HG03442 (cell line): Measurements from ENCODE around the gene CBX7.
A peak's percentile ranks its signal among the peaks of the same experiment; 100 is the strongest.

Experiments used
- ATAC-seq: cut with Tn5 transposase; IDR thresholded peaks from one replicate; pipeline ENCODE4 v1.9.1; 2021; ENCODE audit warnings: mild to moderate bottlenecking, moderate library complexity; ENCODE audit not compliant: unreplicated experiment

The CBX7 gene

DNA sequence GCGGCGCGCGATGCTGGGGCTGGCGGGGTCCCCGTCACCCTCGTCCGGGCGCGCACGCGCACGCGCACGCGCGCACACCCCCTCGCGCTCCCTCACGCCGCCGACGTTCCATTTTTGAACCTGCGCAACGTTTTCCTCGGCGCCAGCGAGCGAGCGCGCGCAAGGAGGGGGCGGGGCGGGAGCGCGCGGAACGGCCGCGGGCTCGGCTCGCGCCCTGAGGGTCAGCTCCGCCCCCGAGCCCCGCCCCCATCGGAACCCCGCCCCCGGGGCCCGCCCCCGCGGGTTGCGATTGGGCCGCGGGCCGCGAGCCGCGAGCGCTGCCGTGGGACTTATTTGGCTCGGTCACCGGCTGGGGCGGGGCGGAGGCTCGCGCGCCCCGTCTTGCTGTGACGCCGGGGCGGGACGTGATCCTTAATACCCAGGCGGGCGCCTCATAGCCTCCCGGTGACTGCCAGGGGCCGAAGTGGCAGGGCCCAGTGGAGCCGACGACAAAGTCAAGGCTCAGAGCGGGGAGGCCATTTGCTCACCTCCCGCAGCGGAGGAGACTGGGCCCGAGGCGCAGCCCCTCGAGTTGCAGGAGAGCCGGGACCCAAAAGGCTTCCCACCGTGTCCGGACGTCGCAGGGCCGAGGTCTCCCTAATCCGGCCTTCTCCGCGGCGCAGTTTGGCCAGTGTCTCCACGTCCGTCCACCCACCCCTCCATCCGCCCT lies at the start of gene CBX7:
Gene CBX7, minus strand, starts transcription at position 170 of the 709 bp plus-strand sequence. CDS start 236 bp downstream, outside the sequence.
- peak; percentile 65 for ATAC-seq

DNA sequence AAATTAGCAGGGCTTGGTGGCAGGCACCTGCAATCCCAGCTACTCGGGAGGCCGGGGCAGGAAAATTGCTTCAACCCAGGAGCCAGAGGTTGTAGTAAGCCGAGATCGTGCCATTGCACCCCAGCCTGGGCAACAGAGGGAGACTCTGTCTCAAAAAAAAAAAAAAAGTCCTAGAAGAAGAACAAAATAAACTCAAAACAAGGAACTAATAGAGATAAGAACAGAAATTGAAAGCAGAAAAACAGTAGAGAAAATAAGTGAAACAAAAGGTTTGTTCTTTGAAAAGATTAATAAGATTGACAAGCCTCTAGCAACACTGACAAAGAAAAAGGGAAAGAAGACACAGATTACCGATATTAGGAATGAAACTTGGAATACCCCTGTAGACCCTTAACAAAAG lies 45.1 kb upstream of the CBX7 start:
- no peak for ATAC-seq

DNA sequence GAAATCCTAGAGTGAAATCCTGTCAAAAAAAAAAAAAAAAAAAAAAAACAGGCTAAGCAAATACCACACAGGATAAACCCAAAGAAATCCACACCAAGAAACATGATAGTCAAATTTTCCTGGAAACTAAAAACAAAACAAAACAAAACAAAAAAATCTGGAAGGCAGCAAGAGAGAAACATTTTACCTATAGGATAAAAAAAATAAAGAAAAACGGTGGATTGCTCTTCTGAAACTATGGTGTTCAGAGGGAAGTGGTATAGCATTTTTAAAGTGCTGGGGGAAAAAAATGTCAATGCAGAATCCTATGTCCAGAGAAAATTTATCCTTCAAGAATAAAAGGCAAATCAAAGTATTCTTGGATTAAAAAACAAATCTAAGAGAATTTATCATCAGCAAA lies 41.6 kb upstream of the CBX7 start:
- no peak for ATAC-seq

DNA sequence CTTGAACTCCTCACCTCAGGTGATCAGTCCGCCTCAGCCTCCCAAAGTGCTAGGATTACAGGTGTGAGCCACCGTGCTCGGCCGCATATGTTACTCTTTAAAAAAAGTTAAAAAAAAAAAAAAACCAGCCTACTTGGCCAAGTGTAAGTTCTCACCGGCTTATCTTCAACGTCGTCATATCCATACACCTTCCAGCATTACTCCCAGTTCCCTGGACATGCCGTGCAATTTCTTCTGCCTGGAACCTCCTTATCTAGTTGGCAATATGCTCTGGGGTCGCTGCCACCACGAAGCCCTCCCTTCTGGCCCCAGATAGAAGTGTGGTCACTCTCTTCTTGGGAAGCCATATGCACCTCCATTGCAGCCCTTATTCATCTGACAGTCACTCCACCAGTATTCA lies 36.3 kb upstream of the CBX7 start:
- no peak for ATAC-seq

DNA sequence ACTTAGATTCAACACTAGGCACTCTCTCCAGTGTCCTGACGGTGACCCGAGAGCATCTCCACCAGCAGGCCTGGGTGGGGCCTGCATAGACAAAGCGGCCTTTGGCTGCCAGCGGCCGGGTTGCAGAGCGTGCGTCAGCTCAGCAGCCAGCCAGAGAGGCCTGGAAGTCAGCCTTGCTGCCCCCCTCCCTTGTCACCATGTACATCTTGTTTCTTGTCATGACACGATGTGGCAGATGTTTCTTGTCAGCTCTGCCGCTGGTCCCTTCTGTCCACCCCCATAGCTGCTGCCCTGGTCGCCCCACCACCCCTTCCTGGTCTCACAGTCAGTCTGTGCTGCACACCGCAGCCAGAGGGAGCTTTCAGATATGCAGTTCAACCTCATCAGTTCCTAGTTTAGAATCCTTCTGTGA lies 33.1 kb upstream of the CBX7 start:
- ATAC-seq: no peak

DNA sequence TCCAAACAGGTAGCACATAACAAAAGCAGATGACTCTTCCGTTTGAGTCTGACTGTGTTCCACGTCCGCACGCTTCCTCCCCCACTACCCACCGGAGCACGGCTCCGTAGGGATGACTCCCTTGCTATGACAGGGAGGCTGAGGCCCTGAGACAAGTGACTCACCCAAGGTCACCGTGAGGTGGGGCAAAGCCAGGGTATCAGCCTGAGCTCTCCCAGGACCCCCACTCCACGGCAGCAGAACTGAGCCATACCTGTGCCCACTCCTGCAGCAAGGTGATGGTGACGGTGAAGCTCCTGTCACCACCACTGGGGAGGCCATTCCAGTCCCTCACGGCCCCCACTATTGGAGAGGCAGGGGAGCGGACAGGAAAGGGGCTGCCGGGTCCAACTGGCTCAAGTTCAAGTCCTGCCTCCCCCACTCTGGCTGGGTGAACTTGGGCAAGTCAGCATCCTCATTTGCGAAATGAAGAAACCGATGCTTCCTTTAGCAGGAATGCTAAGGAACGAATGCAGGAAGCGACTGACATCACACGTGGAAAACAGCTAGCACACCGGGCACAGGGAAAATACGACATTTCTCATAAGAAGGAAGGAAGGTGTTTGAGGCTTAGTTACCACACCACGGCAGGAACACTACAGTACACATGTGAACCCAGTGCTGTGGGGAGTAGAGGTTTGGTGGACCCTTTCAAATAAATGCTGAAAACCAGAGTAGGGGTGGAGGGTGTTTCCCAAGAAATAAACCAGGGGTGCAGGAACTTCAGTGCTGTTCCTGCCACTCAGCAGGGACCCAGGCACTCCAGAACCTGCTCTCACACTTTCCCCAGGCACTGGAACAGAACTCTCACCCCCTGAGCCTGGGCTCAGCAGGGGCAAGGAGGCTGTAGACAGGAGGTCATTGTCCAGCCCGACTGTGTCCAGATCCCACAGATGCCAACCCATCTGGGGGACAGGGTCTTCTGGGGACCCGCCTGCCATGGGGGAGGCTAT lies 32.4 kb upstream of the CBX7 start:
- no peak for ATAC-seq

DNA sequence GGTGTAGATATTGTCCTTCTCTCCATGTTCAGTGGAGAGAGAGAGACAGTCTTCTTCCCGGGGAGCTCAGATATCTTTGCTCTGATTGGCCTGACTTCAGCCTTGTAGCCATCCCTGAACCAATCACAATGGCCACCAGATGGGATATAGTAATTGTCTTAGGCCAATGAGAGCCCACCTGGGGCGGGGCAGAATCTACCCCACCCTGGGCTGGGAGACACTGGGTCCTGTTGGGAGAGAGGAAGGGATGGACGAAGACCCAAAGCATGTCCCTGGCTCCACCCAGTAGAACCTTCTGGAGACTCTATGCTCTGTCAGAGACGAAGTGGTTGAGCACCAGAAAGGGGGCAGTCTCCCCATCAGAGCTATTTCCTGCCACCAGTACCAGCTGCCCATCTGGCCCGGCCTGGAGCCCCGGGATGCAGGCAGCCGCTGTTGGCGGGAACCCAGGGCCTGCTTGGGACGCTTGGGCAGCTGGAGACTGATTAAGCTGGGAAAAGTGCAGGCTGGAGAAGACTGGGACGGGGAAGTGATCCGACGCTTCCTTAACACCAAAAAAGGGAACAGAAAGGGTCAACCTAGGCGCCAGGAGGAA lies 31.6 kb upstream of the CBX7 start:
- no peak for ATAC-seq

DNA sequence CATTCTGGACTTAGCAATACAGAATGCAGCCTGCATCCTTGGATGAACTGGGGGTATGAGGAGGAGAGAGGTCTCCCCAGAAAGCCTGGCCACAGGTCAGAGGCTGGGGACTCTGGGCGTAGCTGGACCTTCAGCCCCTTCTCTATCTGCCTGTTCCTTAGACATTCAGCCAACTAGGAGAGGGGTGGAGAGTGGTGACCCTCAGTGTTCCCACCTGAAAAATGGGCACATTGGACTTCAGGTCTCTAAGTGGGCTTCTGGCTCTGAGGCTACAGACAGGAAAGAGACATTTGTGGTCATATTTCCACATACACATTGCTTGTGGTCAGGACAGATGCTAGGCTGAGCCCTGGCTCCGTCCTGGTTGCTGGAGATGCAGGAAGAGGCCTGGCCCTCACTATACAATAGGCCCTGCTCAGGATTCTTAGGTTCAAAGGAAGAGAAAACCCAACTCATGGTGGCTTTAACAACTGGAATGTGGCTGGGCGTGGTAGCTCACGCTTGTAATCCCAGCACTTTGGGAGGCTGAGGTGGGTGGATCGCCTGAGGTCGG lies 30.1 kb upstream of the CBX7 start:
- ATAC-seq: no peak

DNA sequence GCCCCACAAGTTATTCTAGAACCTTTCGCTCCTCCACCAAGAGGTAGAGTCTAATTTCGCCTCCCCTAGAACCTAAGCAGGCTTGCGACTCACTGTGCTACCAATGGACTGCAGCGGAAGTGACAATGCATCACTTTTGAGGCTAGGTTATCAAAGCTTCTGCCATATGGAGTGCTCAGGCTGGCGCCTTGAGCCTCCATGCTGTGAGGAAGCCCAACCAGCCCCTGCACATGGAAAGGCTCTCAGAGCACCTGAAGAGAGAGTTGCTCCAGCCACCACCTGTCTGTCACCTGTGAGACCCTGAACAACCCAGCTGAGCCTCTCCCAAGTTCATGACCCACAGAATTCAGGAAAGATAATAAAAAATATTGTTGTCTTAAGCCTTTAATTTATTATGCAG lies 29.3 kb upstream of the CBX7 start:
- no peak for ATAC-seq

DNA sequence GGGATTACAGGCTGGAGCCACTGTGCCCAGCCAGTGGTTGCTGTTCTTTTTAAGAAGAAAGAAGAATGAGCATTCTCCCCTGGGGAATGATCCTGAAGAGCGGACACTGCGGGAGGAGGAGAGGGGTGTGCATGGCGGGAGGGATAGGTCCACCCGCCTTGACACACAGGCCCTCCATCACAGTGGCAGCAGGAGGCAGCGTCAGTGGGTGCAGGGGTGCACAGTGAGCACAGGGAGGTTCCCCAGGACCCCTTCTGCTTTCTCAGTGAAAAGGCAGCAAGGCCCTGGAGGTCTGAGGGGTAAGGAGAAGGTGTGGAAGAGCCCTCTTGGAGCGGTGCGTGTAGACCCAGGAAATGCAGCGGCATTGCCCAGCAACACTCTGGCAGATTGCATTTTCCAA lies 28.9 kb upstream of the CBX7 start:
- ATAC-seq: no peak

DNA sequence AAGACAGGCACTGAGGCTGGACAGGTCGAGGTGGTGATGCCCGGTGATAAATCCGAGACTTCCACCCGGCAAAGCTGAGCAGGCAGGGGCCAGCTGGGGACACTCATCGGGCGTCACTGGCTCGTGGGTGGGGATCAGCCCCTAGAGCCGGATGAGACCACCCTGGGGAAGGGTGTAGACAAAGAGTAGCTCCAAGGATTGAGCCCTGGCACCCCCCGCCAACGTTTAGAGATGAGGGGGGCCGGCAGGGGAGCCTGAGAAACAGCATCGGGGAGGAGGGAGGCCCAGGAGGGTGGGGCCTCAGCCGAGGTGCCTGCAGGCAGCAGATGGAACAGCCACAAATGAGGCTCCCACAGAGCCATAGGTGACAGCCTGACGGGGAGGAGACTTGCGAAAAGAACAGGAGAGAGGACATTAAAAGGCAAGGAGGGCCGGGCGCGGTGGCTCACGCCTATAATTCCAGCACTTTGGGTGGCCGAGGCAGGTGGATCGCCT lies 27.4 kb upstream of the CBX7 start:
- no peak for ATAC-seq

DNA sequence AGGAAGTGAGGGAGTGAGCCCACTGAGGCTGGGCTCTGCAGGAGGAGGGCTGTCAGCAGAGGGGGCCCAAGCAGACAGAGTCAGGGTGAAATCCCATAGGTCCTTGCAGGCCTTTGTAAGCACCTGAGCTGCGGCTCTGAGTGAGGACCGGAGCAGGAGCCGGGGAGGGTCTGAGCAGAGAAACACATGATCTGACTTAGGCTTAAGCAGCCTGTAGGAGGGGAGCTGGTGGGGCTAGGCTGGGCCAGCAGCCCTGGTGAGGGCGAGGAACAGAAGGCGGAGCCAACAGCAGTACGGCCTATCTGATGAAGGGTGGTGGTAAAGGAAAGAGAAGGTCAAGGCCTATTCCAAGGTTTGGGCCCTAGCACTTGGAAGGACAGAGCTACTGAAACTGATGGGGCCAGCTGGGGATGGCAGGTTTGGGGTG lies 26.9 kb upstream of the CBX7 start:
- ATAC-seq: no peak

DNA sequence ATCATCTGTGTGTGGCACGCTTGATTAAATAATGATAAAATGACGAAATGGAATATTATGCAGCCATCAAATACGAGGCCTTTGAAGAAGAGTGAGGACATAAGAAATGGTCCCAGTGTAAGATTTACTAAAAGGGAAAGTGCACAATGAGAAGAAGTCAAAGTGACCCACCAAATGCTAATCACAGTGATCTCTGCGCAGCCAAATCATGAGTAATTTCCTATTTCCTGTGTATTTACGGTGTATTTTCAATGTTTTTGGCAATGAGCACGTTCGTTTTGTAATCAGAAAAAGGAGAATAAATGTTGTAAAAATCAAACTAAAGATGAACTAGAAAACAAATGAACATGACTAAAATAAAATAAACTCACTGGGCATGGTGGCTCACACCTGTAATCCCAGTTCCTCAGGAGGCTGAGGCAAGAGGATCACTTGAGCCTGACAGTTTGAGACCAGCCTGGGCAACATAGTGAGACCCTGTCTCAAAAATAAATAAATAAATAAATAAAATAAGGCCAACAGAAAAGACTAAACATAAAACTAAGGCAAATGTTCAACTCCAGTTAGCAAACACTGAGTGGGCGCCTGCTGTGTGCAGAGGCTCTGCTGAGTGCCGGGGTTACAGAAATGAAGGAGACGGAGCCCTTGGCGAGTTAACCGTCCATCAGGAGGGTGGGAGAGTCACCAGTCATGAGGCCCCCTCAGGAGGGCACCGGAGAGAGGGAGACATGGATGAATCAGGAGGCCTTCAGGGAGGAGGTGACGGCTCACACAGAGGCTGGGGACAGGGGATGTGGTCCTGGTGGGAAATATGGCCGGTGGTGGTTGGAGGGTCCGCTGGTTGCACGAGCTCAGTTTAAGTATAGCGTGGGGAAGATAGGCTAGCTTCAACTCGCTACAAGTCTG lies 26.0 kb upstream of the CBX7 start:
- ATAC-seq: no peak

DNA sequence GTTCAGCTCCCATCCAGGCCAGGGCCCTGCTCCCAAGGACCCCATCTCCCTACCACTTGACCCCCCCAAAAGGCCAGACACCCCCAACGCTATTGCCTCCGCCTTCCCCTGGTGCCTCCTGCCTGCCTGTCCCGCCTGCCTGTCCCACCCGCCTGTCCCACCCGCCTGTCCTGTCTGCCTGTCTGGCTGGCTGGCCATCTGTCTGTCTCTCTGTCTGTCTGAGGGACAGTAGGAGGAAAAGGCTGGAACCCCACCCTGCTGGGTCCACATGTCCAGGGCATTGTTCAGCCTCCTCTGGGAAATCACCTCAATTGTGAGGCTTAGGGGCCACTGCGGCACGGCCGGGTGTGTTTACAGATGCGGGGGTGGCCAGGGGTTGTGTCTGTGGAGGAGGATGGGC lies 25.3 kb upstream of the CBX7 start:
- no peak for ATAC-seq

DNA sequence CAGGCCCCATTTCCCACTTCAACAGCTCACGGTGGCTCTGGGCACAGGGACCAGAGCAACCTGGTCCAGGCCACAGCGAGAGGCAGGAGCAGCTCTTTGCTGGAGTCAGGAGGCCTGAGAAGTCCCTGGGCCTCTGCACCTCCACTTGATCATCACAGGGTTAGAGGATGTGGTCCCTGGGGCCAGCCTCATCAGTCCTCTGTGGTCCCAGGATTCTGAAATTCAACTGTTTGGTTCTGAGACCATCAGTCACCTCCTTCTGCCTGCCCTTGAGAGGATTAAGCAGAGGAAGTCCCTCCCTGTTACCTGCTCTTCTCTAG lies 24.9 kb upstream of the CBX7 start:
- no peak for ATAC-seq

DNA sequence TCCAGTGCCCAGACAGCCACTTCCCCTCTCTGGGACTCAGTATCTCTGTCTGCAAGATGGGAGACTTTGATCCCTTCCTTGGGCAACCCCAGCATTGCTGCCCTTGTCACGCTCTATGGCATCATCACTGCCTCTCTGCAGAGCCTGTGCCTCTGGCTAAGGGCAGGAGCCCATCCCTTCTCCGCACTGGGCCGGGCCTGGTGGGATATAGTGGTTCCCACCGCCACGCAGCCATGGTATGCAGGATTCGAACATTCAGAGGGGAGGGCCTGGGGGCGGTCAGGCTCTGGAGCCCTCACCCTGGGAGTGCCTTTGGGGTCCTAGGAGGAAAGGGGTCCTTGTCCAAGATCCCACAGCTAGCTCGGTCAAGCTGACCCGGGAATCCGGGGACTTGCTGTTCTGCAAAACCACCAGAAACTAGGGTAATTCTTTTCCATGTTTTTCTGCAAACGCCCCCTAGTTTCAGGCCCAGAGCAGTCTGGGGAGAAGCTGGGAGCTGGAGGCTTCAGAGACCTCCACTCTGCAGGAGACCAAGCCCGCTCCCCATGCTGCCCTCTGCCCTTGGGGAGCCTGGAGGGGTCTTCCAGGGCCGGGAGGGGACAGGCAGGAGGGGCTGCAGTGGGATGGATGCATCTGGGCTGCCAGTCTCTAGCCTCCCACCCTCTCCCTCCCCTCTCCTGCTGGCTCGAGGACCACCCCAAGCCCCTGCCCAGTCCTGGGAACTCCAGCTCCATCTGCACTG lies 24.4 kb upstream of the CBX7 start:
- no peak for ATAC-seq

DNA sequence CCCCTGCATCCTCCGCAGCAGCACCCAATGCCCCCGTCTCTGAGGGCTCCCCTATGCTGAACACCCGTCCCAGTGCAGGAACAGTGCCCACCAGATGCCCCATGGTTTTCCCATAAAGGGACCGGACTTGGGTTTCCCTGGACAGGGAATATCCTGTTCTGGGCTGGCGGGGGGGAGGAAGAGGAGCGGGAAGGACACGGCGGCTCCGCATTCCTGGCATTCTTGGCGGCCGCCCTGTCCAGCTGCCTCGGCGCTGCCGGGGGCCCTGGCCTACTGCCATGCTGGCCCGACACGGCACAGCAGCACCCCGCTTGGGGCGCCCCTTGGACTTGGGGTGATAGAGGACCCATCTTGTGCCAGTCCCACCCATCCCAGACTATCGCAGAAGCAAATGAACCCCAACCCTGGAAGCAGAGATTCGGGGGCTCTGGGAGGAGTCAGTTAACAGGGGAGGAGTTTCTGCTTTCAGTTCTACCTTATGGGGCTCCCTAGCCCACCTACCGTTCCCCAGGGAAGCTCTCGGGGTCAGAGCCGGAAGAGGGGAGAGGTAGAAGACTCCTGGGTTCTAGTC lies 23.7 kb upstream of the CBX7 start:
- no peak for ATAC-seq

DNA sequence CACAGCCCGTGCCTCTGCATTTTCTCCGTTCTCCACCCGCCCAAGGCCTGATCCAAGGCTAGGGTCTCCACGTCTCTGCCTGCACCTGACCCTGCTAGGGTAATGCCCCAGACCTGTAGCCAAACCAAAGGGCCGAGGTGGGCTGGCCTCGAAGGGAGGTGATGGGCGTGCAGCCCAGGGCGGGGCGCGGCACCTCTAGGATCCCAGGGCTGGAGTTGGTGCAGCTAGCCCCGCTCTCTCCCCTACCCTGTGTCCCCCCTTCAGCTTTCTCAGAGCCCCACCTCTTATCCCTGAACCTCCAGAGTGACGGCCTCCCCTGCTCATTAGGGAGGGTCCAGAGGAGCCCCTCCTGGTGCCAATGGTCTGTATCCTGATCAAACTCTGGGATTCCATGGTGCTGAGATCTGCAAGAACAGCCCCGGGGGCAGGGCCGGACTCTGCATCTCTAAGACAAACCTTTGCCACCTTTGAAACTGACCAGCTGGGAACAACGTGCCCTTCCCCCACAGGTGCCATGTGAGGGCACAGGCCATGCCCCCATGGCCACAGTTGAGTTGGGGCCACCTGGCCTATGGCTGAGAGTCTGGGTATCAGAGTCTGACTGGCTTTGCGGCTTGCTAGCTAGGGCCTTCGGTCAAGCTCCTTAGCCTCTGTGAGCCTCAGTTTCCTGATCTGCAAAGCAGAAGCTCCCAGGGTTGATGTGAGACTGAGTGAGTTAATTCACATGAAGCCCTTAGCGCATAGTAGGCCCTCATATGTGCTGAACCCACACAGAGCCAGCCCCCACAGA lies 23.1 kb upstream of the CBX7 start:
- no peak for ATAC-seq
